ENCODE measurements around the gene KCTD19. TPM values are rescaled to one million over a fixed set of nuclear protein-coding genes. Genes with fewer than 3 reads are reported as not detected.

The KCTD19 gene
- total RNA-seq, 2 donors from 2014 or later = 7.9 to 8.5 TPM

DNA sequence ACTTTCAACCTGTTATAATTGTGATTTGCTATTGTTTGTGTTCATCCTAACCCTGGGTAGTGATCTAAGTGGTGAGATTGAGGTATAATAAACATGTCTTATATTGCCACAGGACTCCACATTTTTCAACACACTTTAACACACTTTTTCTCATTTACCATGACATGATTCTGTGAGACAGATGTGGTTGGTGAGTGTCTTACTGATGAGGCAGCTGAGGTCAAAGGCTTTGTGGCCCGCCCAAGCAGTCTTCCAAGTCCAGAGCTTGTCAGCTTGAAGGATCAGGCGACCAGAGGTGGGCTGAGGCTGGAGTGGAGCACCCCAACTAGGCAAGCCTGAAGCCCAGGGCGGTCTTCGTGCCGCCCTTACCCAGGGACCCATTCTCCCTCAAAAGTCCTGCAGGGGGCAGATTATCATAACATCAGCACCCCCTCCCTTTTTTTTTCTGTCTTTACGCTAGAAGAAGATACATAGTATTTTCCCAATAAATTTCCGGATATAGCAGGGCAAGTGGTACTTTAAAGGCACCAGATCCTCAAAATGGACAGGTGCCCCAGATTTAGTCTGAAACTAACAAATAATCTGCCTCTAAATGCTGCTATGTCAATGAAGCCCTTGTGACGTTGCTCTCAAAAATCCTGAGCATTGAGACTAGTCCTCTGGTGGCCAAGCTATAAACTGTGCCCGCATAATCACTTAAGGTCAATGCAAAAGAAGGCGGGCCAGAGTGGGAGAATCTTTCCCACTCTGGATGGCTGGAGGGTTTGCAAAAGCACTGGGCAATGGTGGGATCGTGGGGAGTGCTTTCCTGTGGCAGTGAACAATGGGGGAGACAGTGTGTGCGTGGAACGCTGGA lies 21.1 kb downstream of the KCTD19 start:
- Mint-ChIP-seq H3K9me3 (no peaks in the 10 kb centered on the region), H3K27me3 (ENCODE audit: low read depth) (no peaks in the 10 kb centered on the region), H3K36me3 (ENCODE audit: insufficient read depth in 2 of 2) (peaks cover 0 to 2% of the 10 kb centered on the region in 2 donors), H3K4me3 (no peak overlapping the region), H3K27ac (no peak overlapping the region), H3K4me1 (ENCODE audit: low read depth) (peaks cover 32% of the 10 kb centered on the region)
- no peak for DNase-seq
- no peak for ATAC-seq (replicated peaks in 1 of 2)

DNA sequence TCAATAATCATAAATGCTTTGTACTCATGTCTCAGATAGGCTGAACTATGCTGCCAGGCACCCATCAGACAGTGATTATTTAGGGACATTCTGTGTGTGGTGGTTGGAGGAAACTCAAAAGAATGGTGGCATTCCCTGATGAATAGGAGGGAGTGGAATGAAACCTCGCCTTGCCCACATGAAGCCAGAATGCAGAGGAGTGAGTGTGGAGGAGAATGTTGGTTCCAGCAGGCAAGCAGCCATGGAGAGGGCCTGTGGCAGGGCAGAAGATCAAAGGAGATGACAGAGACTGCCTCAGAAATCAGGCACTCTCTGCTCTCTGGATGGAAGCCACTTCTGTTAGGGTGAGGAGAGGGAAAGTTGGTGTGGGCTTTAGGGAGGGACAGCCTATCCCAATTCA lies 22.5 kb downstream of the KCTD19 start:
- Mint-ChIP-seq H3K27ac (no peak overlapping the region), H3K4me3 (no peak overlapping the region), H3K27me3 (ENCODE audit: low read depth) (no peaks in the 10 kb centered on the region)

DNA sequence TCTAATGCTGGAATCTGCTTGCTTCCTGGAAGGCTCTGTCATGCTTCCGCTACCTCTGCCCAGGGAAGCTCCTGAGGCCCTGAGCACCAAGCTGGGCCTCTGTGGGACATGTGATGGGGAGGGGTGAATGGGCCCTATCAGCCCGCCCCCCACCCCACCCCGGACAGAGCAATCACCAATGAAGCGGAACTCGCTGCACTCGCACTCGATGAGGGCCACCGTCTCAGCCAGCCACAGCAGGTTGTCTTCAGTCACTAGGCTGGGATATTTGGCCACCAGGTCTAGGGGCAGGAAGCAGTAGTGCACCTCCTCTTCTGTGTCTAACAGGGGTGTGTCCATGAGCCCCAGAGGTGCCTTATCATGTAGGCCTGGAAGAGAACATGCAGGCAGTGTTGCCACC lies 23.6 kb downstream of the KCTD19 start:
- DNase-seq (no peak), ATAC-seq (replicated peaks in 1 of 2) (no peak)
- Mint-ChIP-seq H3K4me3 (no peak overlapping the region), H3K27ac (no peak overlapping the region), H3K9me3 (no peaks in the 10 kb centered on the region), H3K4me1 (ENCODE audit: low read depth) (peaks cover 8% of the 10 kb centered on the region), H3K27me3 (ENCODE audit: low read depth) (no peaks in the 10 kb centered on the region), H3K36me3 (ENCODE audit: insufficient read depth in 2 of 2) (no peaks in the 10 kb centered on the region)

More for the DNA sequence above, 22.5 kb downstream of the KCTD19 start:
- H3K9me3 Mint-ChIP-seq = no peaks in the 10 kb centered on the region
- DNase-seq = no peak
- no peaks in the 10 kb centered on the region for H3K36me3 Mint-ChIP-seq (ENCODE audit: insufficient read depth in 2 of 2)
- peaks cover 18% of the 10 kb centered on the region for H3K4me1 Mint-ChIP-seq (ENCODE audit: low read depth)
- no peak for ATAC-seq (replicated peaks in 1 of 2)

DNA sequence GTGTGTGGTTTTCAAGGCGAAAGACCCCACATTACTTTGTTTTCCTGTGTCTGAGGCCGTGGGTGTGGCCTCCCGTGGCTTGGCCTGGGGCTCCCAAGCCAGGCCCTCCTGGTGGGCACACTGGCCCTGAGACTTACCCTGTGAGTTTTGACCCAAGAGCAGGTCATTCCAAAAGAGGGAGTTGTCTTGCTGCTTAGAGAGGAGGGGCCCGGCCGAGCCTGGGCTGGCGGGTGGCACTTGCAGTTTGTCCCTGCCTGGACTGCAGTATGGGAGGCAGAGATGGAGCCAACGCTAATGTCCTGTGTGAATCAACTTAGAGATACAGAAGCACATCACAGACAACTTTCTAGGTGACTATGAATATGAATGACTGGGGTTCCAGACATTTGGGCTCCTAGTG lies 24.5 kb downstream of the KCTD19 start:
- DNase-seq (no peak), ATAC-seq (replicated peaks in 1 of 2) (no peak)
- no peaks in the 10 kb centered on the region for H3K9me3 Mint-ChIP-seq
- no peaks in the 10 kb centered on the region for H3K36me3 Mint-ChIP-seq (ENCODE audit: insufficient read depth in 2 of 2)
- no peaks in the 10 kb centered on the region for H3K27me3 Mint-ChIP-seq (ENCODE audit: low read depth)
- H3K4me3 Mint-ChIP-seq = no peak overlapping the region
- peaks cover 8% of the 10 kb centered on the region for H3K4me1 Mint-ChIP-seq (ENCODE audit: low read depth)
- no peak overlapping the region for H3K27ac Mint-ChIP-seq

DNA sequence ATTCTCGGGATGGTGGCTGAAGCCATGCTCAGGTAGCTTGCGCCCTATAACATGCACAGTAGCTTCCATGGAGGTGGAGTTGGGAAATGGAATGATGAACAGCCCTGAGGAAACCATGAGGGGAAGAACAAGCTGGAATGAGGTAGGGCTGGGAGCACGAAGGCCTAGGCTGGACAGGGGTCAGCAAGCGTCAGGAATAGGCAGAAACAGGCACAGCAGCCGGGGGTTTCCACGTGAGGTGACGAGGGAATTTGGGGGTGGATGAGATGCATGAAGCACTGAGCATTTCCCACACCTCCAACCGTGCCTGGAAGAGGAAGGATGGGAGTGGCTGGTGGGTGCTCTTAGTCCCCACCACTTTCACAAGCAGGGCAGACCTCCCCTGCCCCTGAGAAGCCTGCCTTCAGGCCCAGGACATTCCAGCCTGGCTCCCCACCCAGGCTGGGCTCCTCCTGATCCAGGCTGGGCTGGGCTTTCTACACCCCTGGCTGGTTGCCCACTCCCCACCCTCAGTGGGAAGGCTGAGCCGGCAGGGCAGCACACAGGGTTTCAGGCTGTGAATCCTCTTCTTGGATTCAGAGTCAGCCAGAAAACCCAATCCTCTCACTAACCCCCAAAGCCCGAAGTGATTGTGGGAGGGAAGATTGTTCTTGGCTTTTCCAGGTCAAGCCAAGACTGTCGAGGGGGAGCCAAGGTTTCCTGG lies 25.3 kb downstream of the KCTD19 start:
- no peak for ATAC-seq (replicated peaks in 1 of 2)
- DNase-seq = no peak
- no peak overlapping the region for H3K4me3 Mint-ChIP-seq
- H3K36me3 Mint-ChIP-seq (ENCODE audit: insufficient read depth in 2 of 2) = no peaks in the 10 kb centered on the region
- no peaks in the 10 kb centered on the region for H3K27me3 Mint-ChIP-seq (ENCODE audit: low read depth)
- H3K9me3 Mint-ChIP-seq = no peaks in the 10 kb centered on the region
- peaks cover 8% of the 10 kb centered on the region for H3K4me1 Mint-ChIP-seq (ENCODE audit: low read depth)
- H3K27ac Mint-ChIP-seq = no peak overlapping the region

DNA sequence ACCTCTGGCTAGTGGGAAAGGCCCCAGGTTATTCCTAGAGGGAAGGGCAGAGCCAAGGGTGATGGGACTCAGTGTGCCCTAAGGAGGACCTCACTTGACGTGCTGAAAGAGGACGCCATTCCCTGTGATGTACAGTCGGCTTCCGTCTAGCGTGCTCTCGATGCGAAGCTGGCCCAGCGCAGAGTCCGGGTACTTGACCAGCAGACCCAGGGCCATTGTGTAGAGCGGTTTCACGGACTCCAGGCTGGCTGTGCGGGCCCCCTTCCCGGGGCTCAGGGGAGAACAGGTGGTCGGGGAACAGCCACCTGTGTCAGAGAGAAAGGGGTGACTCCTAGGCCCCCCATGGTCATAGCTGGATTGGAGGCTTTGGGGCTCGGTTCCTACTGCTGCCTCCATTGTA lies 27.3 kb downstream of the KCTD19 start:
- H3K27ac Mint-ChIP-seq = no peak overlapping the region

DNA sequence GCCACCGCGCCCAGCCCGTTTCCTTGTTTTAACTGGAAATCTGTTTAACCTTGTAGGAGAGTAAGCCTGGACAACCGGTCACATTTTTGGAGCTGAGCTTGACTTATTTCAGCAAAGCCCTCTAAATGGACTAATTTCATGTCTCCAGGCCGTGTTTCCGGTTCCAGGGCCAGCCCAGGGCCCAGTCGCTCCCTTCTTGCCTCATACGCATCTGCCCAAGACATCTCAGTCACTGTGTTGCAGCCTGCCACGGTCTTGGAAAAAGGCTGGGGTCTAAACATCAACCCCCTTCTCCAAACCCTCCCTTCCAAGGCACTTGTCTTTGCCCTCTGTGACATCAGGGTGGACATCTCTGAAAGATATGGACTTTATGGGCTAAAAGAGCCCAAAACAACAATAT lies 28.3 kb downstream of the KCTD19 start:
- DNase-seq (no peak), ATAC-seq (replicated peaks in 1 of 2) (no peak)
- Mint-ChIP-seq H3K4me1 (ENCODE audit: low read depth) (no peaks in the 10 kb centered on the region), H3K4me3 (no peak overlapping the region), H3K9me3 (no peaks in the 10 kb centered on the region), H3K27ac (no peak overlapping the region), H3K27me3 (ENCODE audit: low read depth) (no peaks in the 10 kb centered on the region), H3K36me3 (ENCODE audit: insufficient read depth in 2 of 2) (peaks cover 0 to 2% of the 10 kb centered on the region in 2 donors)

More for the DNA sequence above, 27.3 kb downstream of the KCTD19 start:
- DNase-seq (no peak), ATAC-seq (replicated peaks in 1 of 2) (no peak)
- H3K4me3 Mint-ChIP-seq = no peak overlapping the region
- no peaks in the 10 kb centered on the region for H3K27me3 Mint-ChIP-seq (ENCODE audit: low read depth)
- no peaks in the 10 kb centered on the region for H3K36me3 Mint-ChIP-seq (ENCODE audit: insufficient read depth in 2 of 2)
- no peaks in the 10 kb centered on the region for H3K9me3 Mint-ChIP-seq
- no peaks in the 10 kb centered on the region for H3K4me1 Mint-ChIP-seq (ENCODE audit: low read depth)

DNA sequence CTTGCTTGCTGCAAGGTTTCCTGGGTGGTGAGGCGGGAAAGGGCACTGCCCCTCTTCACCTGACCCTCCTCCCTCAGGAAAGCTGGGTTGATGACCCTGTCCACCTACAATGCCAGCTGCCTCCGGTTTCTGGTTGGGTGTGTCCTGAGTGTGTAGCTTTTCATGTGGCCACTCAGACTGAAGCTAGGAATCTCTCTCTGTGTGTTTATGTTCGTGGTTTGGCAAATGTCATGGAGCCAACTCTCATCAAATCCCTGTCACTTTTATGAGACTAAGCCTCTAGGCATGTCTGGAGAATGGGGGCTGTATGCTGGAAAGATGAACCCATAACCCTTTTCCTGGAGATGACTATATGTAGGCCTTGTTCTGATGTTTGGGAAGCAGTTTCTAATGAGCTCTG lies 30.1 kb downstream of the KCTD19 start:
- H3K9me3 Mint-ChIP-seq = no peaks in the 10 kb centered on the region
- DNase-seq (no peak), ATAC-seq (replicated peaks in 1 of 2) (no peak)
- peaks cover 0 to 2% of the 10 kb centered on the region in 2 donors for H3K36me3 Mint-ChIP-seq (ENCODE audit: insufficient read depth in 2 of 2)
- no peak overlapping the region for H3K4me3 Mint-ChIP-seq
- no peaks in the 10 kb centered on the region for H3K27me3 Mint-ChIP-seq (ENCODE audit: low read depth)
- no peaks in the 10 kb centered on the region for H3K4me1 Mint-ChIP-seq (ENCODE audit: low read depth)
- H3K27ac Mint-ChIP-seq = no peak overlapping the region

DNA sequence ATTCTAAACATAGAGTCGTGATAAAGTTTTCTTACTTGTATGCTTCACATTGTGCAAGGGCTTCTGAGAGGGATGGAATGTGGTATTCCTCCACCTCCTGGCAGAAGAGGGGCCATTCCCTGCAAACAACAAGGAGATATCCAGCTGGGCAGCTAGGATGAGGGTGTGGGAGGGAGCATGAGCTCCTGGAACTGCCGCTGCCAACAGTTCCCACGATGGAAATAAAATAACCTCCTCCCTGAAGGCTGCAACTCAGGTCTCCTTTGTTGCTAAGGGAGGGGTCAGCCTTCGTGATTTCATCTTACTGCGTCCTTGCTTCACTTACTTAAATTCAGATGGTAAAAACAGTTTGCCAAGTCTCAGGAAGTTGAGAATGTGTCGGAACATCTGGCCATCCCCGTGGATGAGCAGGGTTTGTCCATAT lies 31.6 kb downstream of the KCTD19 start:
- ATAC-seq (replicated peaks in 1 of 2) = no peak
- H3K27ac Mint-ChIP-seq = no peak overlapping the region
- H3K4me1 Mint-ChIP-seq (ENCODE audit: low read depth) = peaks cover 9% of the 10 kb centered on the region
- H3K27me3 Mint-ChIP-seq (ENCODE audit: low read depth) = no peaks in the 10 kb centered on the region
- no peak overlapping the region for H3K4me3 Mint-ChIP-seq
- H3K36me3 Mint-ChIP-seq (ENCODE audit: insufficient read depth in 2 of 2) = peaks cover 0 to 2% of the 10 kb centered on the region in 2 donors
- no peak for DNase-seq
- H3K9me3 Mint-ChIP-seq = no peaks in the 10 kb centered on the region

DNA sequence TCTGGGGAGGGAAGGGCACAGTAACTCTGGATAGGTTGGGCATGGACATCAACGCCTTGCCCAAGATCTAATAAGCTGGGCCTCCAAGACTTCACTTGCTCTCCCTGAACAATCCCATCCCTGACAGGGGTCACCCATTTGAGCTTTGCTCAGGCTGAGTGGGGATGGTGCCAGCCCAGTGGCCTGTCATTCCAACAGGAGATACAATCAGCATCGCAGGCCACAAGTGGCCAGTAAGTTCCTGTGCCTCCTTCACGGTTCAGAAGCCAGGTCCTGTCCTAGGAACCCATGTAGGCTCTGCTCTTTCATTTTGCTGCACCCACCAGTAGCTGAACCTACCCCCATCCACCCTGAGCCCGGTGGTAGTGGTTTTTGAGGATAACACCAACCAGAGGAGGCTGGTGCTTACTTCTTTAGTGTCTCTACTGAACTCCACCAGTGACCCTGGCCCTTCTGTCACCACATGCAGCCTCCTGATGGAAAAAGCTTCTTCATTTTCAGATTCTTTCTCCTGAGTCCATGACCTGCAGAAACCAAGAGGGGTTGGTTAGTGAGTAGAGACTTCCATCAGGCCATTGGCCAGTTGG lies 32.3 kb downstream of the KCTD19 start:
- Mint-ChIP-seq H3K4me3 (no peak overlapping the region), H3K4me1 (ENCODE audit: low read depth) (peaks cover 16% of the 10 kb centered on the region), H3K36me3 (ENCODE audit: insufficient read depth in 2 of 2) (peaks cover 0 to 2% of the 10 kb centered on the region in 2 donors), H3K27me3 (ENCODE audit: low read depth) (no peaks in the 10 kb centered on the region), H3K27ac (no peak overlapping the region), H3K9me3 (no peaks in the 10 kb centered on the region)
- DNase-seq (no peak), ATAC-seq (replicated peaks in 1 of 2) (no peak)

DNA sequence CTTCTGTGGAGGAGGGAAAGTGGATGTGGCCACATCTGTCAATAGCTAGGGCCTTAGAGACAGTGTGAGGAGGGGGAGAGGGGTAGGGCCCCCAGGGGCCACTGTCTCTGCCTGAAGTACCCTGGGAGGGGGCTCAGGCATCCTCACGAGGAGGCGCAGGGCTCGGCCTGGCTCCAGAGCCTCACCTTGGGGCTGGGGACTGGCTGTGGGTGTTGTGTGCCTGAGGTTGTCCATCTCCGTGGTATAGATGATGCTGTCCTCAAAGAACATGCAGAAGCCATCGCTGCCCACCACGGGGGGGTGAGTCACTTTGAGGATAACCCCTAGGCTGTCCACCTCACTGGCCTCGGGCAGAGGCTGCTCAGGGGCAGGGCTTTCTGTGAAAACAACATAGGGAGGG lies 35.1 kb downstream of the KCTD19 start:
- Mint-ChIP-seq H3K4me3 (no peak overlapping the region), H3K9me3 (no peaks in the 10 kb centered on the region), H3K4me1 (ENCODE audit: low read depth) (peaks cover 17% of the 10 kb centered on the region), H3K36me3 (ENCODE audit: insufficient read depth in 2 of 2) (peaks cover 0 to 2% of the 10 kb centered on the region in 2 donors), H3K27me3 (ENCODE audit: low read depth) (no peaks in the 10 kb centered on the region), H3K27ac (no peak overlapping the region)
- DNase-seq (no peak), ATAC-seq (replicated peaks in 1 of 2) (no peak)

DNA sequence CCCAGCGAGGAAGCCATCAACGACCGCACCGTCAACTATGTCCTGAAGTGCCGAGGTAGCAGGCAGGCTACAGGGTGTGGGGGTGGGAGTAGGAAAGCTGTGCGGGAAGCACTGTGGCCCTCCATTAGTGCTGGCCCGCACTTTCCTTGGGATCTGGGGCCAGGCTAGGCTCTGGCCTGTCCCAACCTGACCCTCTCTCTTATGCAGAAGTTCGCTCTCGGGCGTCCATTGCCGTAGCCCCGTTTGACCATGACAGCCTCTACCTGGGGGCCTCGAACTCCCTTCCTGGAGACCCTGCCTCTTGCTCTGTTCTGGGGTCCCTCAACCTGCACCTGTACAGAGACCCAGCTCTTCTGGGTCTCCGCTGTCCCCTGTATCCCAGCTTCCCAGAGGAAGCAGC lies 38.6 kb downstream of the KCTD19 start:
- Mint-ChIP-seq H3K4me1 (ENCODE audit: low read depth) (peaks cover 17% of the 10 kb centered on the region), H3K27ac (no peak overlapping the region), H3K36me3 (ENCODE audit: insufficient read depth in 2 of 2) (peaks cover 0 to 3% of the 10 kb centered on the region in 2 donors), H3K9me3 (no peaks in the 10 kb centered on the region), H3K4me3 (no peak overlapping the region), H3K27me3 (ENCODE audit: low read depth) (no peaks in the 10 kb centered on the region)
- ATAC-seq (replicated peaks in 1 of 2) (no peak), DNase-seq (no peak)

DNA sequence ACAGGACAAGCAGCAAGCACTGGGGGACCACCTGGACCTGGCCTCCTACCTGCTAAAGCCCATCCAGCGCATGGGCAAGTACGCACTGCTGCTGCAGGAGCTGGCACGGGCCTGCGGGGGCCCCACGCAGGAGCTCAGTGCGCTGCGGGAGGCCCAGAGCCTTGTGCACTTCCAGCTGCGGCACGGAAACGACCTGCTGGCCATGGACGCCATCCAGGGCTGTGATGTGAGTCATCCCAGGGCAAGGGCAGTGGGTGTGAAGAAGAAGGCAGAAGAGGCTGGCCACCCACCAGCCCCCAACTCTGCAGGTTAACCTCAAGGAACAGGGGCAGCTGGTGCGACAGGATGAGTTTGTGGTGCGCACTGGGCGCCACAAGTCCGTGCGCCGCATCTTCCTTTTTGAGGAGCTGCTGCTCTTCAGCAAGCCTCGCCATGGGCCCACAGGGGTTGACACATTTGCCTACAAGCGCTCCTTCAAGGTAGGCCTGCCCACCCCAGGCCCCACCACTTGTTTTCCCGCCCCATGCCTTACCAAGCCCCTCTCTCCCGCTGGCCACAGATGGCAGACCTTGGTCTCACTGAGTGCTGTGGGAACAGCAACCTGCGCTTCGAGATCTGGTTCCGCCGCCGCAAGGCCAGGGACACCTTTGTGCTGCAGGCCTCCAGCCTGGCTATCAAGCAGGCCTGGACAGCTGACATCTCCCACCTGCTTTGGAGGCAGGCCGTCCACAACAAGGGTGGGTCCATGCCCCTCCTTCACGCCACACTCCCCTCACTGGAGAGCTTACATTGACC lies 39.9 kb downstream of the KCTD19 start:
- no peak overlapping the region for H3K27ac Mint-ChIP-seq
- no peaks in the 10 kb centered on the region for H3K27me3 Mint-ChIP-seq (ENCODE audit: low read depth)
- peaks cover 17% of the 10 kb centered on the region for H3K4me1 Mint-ChIP-seq (ENCODE audit: low read depth)
- ATAC-seq (replicated peaks in 1 of 2) = no peak
- peaks cover 0 to 7% of the 10 kb centered on the region in 2 donors for H3K36me3 Mint-ChIP-seq (ENCODE audit: insufficient read depth in 2 of 2)
- DNase-seq = no peak
- no peak overlapping the region for H3K4me3 Mint-ChIP-seq
- no peaks in the 10 kb centered on the region for H3K9me3 Mint-ChIP-seq
